Measurements from ENCODE around the gene CDH4. TPM values are rescaled to one million over a fixed set of nuclear protein-coding genes. Genes with fewer than 3 reads are reported as not detected.

The CDH4 gene
- total and polyA plus RNA-seq, 2 donors (not counting 3 experiments of a cell fraction or from before 2014, with no cell fraction given) = 0.17 to 0.51 TPM

DNA sequence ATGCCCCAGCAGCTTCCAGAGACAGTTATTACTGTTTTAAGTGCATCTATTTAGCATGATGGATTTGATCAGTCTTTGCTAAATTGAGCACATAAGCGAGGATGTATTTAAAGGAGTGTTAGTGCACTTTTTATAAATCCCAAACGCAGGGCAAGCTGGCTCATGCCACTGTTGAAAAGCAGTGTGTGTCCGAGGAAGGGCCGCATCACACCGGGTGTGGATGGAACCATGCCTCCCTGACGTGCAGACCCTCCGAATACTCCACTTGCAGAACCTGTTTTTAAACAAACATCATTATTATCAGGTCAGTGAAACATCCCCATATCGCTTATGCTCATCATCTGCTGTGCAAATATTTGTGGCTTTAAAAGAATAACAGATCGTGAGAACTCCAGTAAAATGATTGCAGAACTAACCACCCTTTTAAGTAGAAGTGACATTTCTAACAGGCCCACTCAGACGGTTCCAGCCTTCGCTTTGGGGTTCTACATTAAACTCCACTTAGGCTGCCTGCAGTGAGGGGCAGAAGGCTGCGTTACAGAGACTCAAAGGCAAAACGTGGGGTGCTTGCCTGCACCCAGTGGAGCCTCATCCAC, 190.1 kb downstream of the CDH4 start:
- intact Hi-C loops (cut with micrococcal nuclease) (no loop called here), dilution Hi-C loops (cut with MboI; ENCODE audit: extremely low pct_ligation_motif_present, low sequenced_read_pairs) (no loop called here)
- Histone ChIP-seq H3K79me2 (ENCODE audit: control insufficient read depth, insufficient read depth, low read length) (no peaks in the 10 kb centered on the region), H3K4me1 (ENCODE audit: control insufficient read depth, extremely low read depth, insufficient read depth, low read length) (no peaks in the 10 kb centered on the region), H3K9ac (replicated peaks; ENCODE audit: extremely low read depth, insufficient read depth, low read length) (no peak overlapping the region), H3K27me3 (ENCODE audit: control insufficient read depth in 2 of 2, insufficient read depth in 2 of 2, low read length in 2 of 2) (no peaks in the 10 kb centered on the region), H3K4me2 (ENCODE audit: insufficient read depth, low read length) (no peak overlapping the region), H2AFZ (ENCODE audit: low read depth, low read length) (no peak overlapping the region), H3K4me3 (replicated peaks in 1 of 3; ENCODE audit: insufficient read depth in 1 of 3, low read depth in 1 of 3, low read length in 3 of 3) (no peak overlapping the region), H3K27ac (ENCODE audit: insufficient read depth, low read depth, low read length) (no peak overlapping the region), H4K20me1 (replicated peaks; ENCODE audit: control insufficient read depth, extremely low read depth, insufficient read depth, low read length) (no peaks in the 10 kb centered on the region), H3K9me3 (replicated peaks; ENCODE audit: control insufficient read depth, insufficient read depth, low read length) (peaks cover 6% of the 10 kb centered on the region), H3K9me1 (replicated peaks; ENCODE audit: control insufficient read depth, extremely low read depth, insufficient read depth, low read length) (no peaks in the 10 kb centered on the region), H3K36me3 (ENCODE audit: control insufficient read depth in 2 of 2, extremely low read depth in 1 of 2, insufficient read depth in 2 of 2, low read length in 2 of 2) (no peaks in the 10 kb centered on the region)
- DNase-seq (ENCODE audit: low read depth, low spot score) (no peak), FAIRE-seq (no peak)
- BruUV-seq (replicated peaks) = no TSS peak
- ChIA-PET CTCF (no interaction called here), POLR2A (no interaction called here)
- TF ChIP-seq, protein P1, sequence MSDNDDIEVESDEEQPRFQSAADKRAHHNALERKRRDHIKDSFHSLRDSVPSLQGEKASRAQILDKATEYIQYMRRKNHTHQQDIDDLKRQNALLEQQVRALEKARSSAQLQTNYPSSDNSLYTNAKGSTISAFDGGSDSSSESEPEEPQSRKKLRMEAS (IDR thresholded peaks at IDR 0.05; ENCODE audit: insufficient read depth, insufficient read length) = no peak
- TF ChIP-seq MYC (IDR thresholded peaks at IDR 0.05; ENCODE audit: low read depth, low read length) (no peak), POLR2A (IDR thresholded peaks at IDR 0.05; ENCODE audit: low read depth, low read length) (no peak), POLR2AphosphoS5 (IDR thresholded peaks at IDR 0.05; ENCODE audit: insufficient read depth, low read depth, low read length) (no peak)
- TF ChIP-seq, protein P2, sequence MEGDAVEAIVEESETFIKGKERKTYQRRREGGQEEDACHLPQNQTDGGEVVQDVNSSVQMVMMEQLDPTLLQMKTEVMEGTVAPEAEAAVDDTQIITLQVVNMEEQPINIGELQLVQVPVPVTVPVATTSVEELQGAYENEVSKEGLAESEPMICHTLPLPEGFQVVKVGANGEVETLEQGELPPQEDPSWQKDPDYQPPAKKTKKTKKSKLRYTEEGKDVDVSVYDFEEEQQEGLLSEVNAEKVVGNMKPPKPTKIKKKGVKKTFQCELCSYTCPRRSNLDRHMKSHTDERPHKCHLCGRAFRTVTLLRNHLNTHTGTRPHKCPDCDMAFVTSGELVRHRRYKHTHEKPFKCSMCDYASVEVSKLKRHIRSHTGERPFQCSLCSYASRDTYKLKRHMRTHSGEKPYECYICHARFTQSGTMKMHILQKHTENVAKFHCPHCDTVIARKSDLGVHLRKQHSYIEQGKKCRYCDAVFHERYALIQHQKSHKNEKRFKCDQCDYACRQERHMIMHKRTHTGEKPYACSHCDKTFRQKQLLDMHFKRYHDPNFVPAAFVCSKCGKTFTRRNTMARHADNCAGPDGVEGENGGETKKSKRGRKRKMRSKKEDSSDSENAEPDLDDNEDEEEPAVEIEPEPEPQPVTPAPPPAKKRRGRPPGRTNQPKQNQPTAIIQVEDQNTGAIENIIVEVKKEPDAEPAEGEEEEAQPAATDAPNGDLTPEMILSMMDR (IDR thresholded peaks at IDR 0.05; ENCODE audit: extremely low read depth in 1 of 2, insufficient read depth in 1 of 2, low read depth in 1 of 2, low read length in 2 of 2) = no peak

DNA sequence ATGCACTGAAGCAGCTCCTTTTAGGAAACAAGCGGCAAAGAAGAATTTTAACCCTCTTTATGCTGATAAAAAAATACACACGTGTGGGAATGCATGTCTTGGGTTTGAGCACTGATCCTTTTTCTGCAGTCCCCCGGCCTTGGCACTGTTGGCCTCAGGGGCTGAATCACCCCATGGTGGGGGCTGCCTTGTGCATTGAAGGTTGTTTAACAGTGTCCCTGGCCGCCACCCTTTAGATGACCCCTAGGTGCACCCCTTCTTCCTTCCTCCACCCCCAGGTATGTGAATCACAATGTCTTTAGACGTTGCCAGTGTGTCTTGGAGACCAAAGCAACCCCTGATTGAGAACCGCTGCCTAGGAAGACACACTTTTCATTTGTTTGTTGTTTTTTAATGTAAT, 190.7 kb downstream of the CDH4 start:
- TF ChIP-seq JUN (IDR thresholded peaks at IDR 0.05; ENCODE audit: borderline replicate concordance, insufficient read depth, insufficient read length, low read depth) = no peak
- no peak for TF ChIP-seq POLR2A (IDR thresholded peaks at IDR 0.05; ENCODE audit: low read depth, low read length)
- TF ChIP-seq EZH2 (IDR thresholded peaks at IDR 0.05; ENCODE audit: borderline replicate concordance, low read depth, low read length, severe bottlenecking) = no peak
- dilution Hi-C loops (cut with MboI; ENCODE audit: extremely low pct_ligation_motif_present, low sequenced_read_pairs) = no loop called here

More for the DNA sequence above, 190.7 kb downstream of the CDH4 start:
- CTCF ChIA-PET = no interaction called here
- Histone ChIP-seq H3K79me2 (ENCODE audit: control insufficient read depth, insufficient read depth, low read length) (no peaks in the 10 kb centered on the region), H3K4me2 (ENCODE audit: insufficient read depth, low read length) (no peak overlapping the region), H2AFZ (ENCODE audit: low read depth, low read length) (no peak overlapping the region), H3K36me3 (ENCODE audit: control insufficient read depth in 2 of 2, extremely low read depth in 1 of 2, insufficient read depth in 2 of 2, low read length in 2 of 2) (no peaks in the 10 kb centered on the region), H3K4me1 (ENCODE audit: control insufficient read depth, extremely low read depth, insufficient read depth, low read length) (no peaks in the 10 kb centered on the region), H4K20me1 (replicated peaks; ENCODE audit: control insufficient read depth, extremely low read depth, insufficient read depth, low read length) (no peaks in the 10 kb centered on the region), H3K27me3 (ENCODE audit: control insufficient read depth in 2 of 2, insufficient read depth in 2 of 2, low read length in 2 of 2) (no peaks in the 10 kb centered on the region), H3K27ac (ENCODE audit: insufficient read depth, low read depth, low read length) (no peak overlapping the region), H3K9me3 (replicated peaks; ENCODE audit: control insufficient read depth, insufficient read depth, low read length) (peaks cover 6% of the 10 kb centered on the region), H3K9ac (replicated peaks; ENCODE audit: extremely low read depth, insufficient read depth, low read length) (no peak overlapping the region), H3K4me3 (replicated peaks in 1 of 3; ENCODE audit: insufficient read depth in 1 of 3, low read depth in 1 of 3, low read length in 3 of 3) (no peak overlapping the region), H3K9me1 (replicated peaks; ENCODE audit: control insufficient read depth, extremely low read depth, insufficient read depth, low read length) (no peaks in the 10 kb centered on the region)
- intact Hi-C loops (cut with micrococcal nuclease) = no loop called here
- POLR2A ChIA-PET = no interaction called here
- no TSS peak for BruUV-seq (replicated peaks)
- DNase-seq (ENCODE audit: low read depth, low spot score) (no peak), FAIRE-seq (no peak)

All from endothelial cell of umbilical vein (primary cell).